Trophoblast cell (in vitro differentiated cells and primary cell): ENCODE data around the gene GALNT3.

Experiments used
- DNase-seq, 2 donors: peaks; one replicate each; pipeline ENCODE4 v3.0.0-alpha.2; 2016
- H2AFZ ChIP-seq: 2 replicates; pipeline ENCODE4 v1.6.1; 2013; ENCODE audit warnings: low read length, moderate library complexity, mild to moderate bottlenecking; ENCODE audit not compliant: insufficient read depth, poor library complexity
- H2AK5ac ChIP-seq: 2 replicates; pipeline ENCODE4 v1.6.1; 2013; ENCODE audit warnings: mild to moderate bottlenecking, low read length
- H2BK120ac ChIP-seq: 2 replicates; pipeline ENCODE4 v1.6.1; 2013; ENCODE audit warnings: low read length, mild to moderate bottlenecking, moderate library complexity; ENCODE audit not compliant: insufficient read depth, poor library complexity
- H2BK12ac ChIP-seq: 2 replicates; pipeline ENCODE4 v1.6.1; 2013; ENCODE audit warnings: mild to moderate bottlenecking, low read length, moderate library complexity
- H2BK5ac ChIP-seq: 2 replicates; pipeline ENCODE4 v1.6.1; 2013; ENCODE audit warnings: low read length, low read depth, moderate library complexity, mild to moderate bottlenecking; ENCODE audit not compliant: poor library complexity
- H3K14ac ChIP-seq: 2 replicates; pipeline ENCODE4 v1.6.1; 2013; ENCODE audit warnings: mild to moderate bottlenecking, low read length
- H3K18ac ChIP-seq: 2 replicates; pipeline ENCODE4 v1.6.1; 2013; ENCODE audit warnings: mild to moderate bottlenecking, low read length
- H3K23ac ChIP-seq: 2 replicates; pipeline ENCODE4 v1.6.1; 2013; ENCODE audit warnings: low read length
- H3K27ac ChIP-seq: 2 replicates; pipeline ENCODE4 v1.5.1; 2013; ENCODE audit warnings: low read depth, mild to moderate bottlenecking, inconsistent platforms, low read length, moderate library complexity
- H3K27me3 ChIP-seq: 2 replicates; pipeline ENCODE4 v1.6.1; 2013; ENCODE audit warnings: inconsistent platforms, mild to moderate bottlenecking, low read length, moderate library complexity; ENCODE audit not compliant: insufficient read depth
- H3K36me3 ChIP-seq, 2 experiments: 1 replicate in 1 of 2; 2 replicates in 1 of 2; pipeline ENCODE4 v1.6.1; 2013; ENCODE audit warnings: low read length in 2 of 2, mild to moderate bottlenecking in 2 of 2, moderate library complexity in 1 of 2; ENCODE audit not compliant: insufficient read depth in 2 of 2, control insufficient read depth in 1 of 2
- H3K4ac ChIP-seq: 2 replicates; pipeline ENCODE4 v1.6.1; 2013; ENCODE audit warnings: low read depth, mild to moderate bottlenecking, low read length, moderate library complexity
- H3K4me1 ChIP-seq, 2 experiments: 1 replicate in 1 of 2; 2 replicates in 1 of 2; pipeline ENCODE4 v1.6.1; 2013; ENCODE audit warnings: low read length in 2 of 2, mild to moderate bottlenecking in 2 of 2, moderate library complexity in 1 of 2; ENCODE audit not compliant: insufficient read depth in 2 of 2, control insufficient read depth in 1 of 2
- H3K4me2 ChIP-seq: 2 replicates; pipeline ENCODE4 v1.6.1; 2013; ENCODE audit warnings: inconsistent platforms, mild to moderate bottlenecking, low read length, moderate library complexity
- H3K4me3 ChIP-seq: 2 replicates; pipeline ENCODE4 v1.5.1; 2013; ENCODE audit warnings: mild to moderate bottlenecking, low read depth, low read length, inconsistent platforms
- H3K79me1 ChIP-seq: one replicate; pipeline ENCODE4 v1.6.1; 2013; ENCODE audit warnings: low read length
- H3K79me2 ChIP-seq: 2 replicates; pipeline ENCODE4 v1.6.1; 2013; ENCODE audit warnings: low read length, mild to moderate bottlenecking; ENCODE audit not compliant: control insufficient read depth, insufficient read depth, poor library complexity
- H3K9ac ChIP-seq: 2 replicates; pipeline ENCODE4 v1.6.1; 2013; ENCODE audit warnings: mild to moderate bottlenecking, low read length
- H3K9me3 ChIP-seq: 2 replicates; pipeline ENCODE4 v1.6.1; 2013; ENCODE audit warnings: low read depth, mild to moderate bottlenecking, control low read depth, inconsistent platforms, low read length; ENCODE audit not compliant: insufficient read depth
- H4K12ac ChIP-seq: 2 replicates; pipeline ENCODE4 v1.6.1; 2013; ENCODE audit warnings: low read depth, mild to moderate bottlenecking, low read length, moderate library complexity
- H4K8ac ChIP-seq: 2 replicates; pipeline ENCODE4 v1.6.1; 2013; ENCODE audit warnings: low read depth, mild to moderate bottlenecking, low read length, moderate library complexity
- H4K91ac ChIP-seq: one replicate; pipeline ENCODE4 v1.6.1; 2013; ENCODE audit warnings: low read depth, mild to moderate bottlenecking, low read length, moderate library complexity
- WGBS: extraction: QIAGEN DNeasy Blood & Tissue Kit; methylation state at CpG from one replicate; pipeline ENCODE4 v1.1.7; 2013; ENCODE audit warnings: missing lambda C conversion rate; ENCODE audit not compliant: insufficient read length, insufficient coverage; ENCODE audit errors: extremely low coverage; 5-methylcytosine and 5-hydroxymethylcytosine counted together

GALNT3 gene

GRCh38 chr2:165745916-165746315 lies 48.1 kb downstream of the GALNT3 start:
- no peak overlapping the region for H4K12ac ChIP-seq
- no peak overlapping the region for H4K8ac ChIP-seq
- H2BK5ac ChIP-seq: no peak overlapping the region
- H3K4me1 ChIP-seq: no peaks in the 10 kb centered on the region
- no CpG with 5 or more reads among the region's 2 CpGs for WGBS
- H3K79me2 ChIP-seq: no peaks in the 10 kb centered on the region
- no peak overlapping the region for H3K23ac ChIP-seq
- no peak overlapping the region for H3K9ac ChIP-seq
- H3K18ac ChIP-seq: no peak overlapping the region
- no peak overlapping the region for H2BK12ac ChIP-seq
- H3K27me3 ChIP-seq: no peaks in the 10 kb centered on the region
- H2BK120ac ChIP-seq: no peak overlapping the region
- H2AFZ ChIP-seq: no peak overlapping the region
- no peak overlapping the region for H2AK5ac ChIP-seq
- H3K4ac ChIP-seq: no peak overlapping the region
- no peak overlapping the region for H3K14ac ChIP-seq
- no peaks in the 10 kb centered on the region for H3K9me3 ChIP-seq
- no peaks in the 10 kb centered on the region for H3K36me3 ChIP-seq
- no peak overlapping the region for H3K27ac ChIP-seq
- no peak for DNase-seq
- H3K79me1 ChIP-seq: no peaks in the 10 kb centered on the region
- no peak overlapping the region for H3K4me3 ChIP-seq
- no peak overlapping the region for H3K4me2 ChIP-seq
- no peak overlapping the region for H4K91ac ChIP-seq

DNA sequence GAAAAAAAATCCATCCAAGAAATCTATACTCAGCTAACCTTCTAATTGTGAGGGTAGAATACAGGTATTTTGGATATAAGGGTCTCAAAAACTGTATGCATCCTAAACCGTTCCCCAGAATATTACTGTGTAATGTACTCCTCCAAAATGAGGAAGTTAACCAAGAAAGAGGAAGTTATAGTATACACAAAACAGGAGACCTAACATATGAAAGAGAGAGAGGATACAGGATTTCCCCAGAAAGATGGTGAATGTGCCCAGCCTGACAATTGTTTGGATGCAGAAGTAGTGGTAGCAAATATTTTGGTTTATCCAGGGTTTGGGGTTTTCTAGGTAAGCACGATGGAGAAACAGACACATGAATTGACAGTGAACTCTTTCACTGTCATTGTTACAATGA lies 50.6 kb downstream of the GALNT3 start:
- no peaks in the 10 kb centered on the region for H3K4me1 ChIP-seq
- no CpG with 5 or more reads among the region's 2 CpGs for WGBS
- H2BK5ac ChIP-seq: no peak overlapping the region
- H3K9ac ChIP-seq: no peak overlapping the region
- H2AK5ac ChIP-seq: no peak overlapping the region
- H3K27ac ChIP-seq: no peak overlapping the region
- H3K27me3 ChIP-seq: no peaks in the 10 kb centered on the region
- H3K36me3 ChIP-seq: no peaks in the 10 kb centered on the region
- no peak overlapping the region for H3K4ac ChIP-seq
- H2BK12ac ChIP-seq: no peak overlapping the region
- no peak overlapping the region for H3K23ac ChIP-seq
- H3K4me2 ChIP-seq: no peak overlapping the region
- no peak overlapping the region for H3K18ac ChIP-seq
- H4K8ac ChIP-seq: no peak overlapping the region
- no peaks in the 10 kb centered on the region for H3K9me3 ChIP-seq
- no peak overlapping the region for H2AFZ ChIP-seq
- H3K4me3 ChIP-seq: no peak overlapping the region
- DNase-seq: no peak
- no peak overlapping the region for H4K12ac ChIP-seq
- H4K91ac ChIP-seq: no peak overlapping the region
- no peak overlapping the region for H3K14ac ChIP-seq
- H3K79me1 ChIP-seq: no peaks in the 10 kb centered on the region
- no peaks in the 10 kb centered on the region for H3K79me2 ChIP-seq
- H2BK120ac ChIP-seq: no peak overlapping the region

DNA sequence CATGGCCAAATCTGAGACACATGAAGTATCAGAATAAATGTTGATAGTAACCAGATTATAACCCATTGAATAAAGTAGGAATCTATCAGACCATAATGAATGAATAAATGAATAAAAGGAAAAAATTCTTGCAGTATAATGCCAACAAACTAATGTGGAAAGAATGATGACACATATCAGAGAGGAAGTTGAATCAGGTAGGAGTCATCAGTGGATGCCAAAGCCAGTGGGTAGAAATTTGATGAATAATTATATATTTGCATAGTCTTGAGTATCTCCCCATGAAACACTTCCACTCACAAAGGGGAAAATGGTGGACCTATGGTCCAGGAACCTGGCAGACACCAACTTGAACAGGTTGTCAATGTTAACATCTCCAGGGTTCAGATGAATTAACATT lies 68.6 kb downstream of the GALNT3 start:
- Histone ChIP-seq H3K27ac (no peak overlapping the region), H2BK5ac (no peak overlapping the region), H3K23ac (no peak overlapping the region), H2BK12ac (no peak overlapping the region), H3K4ac (no peak overlapping the region), H3K27me3 (no peaks in the 10 kb centered on the region), H3K14ac (no peak overlapping the region), H3K4me3 (no peak overlapping the region), H4K12ac (no peak overlapping the region), H3K9me3 (no peaks in the 10 kb centered on the region), H2BK120ac (no peak overlapping the region), H2AK5ac (no peak overlapping the region), H3K4me1 (no peaks in the 10 kb centered on the region), H3K36me3 (no peaks in the 10 kb centered on the region), H3K18ac (no peak overlapping the region), H3K79me2 (no peaks in the 10 kb centered on the region), H3K9ac (no peak overlapping the region), H3K79me1 (no peaks in the 10 kb centered on the region), H4K91ac (no peak overlapping the region), H4K8ac (no peak overlapping the region), H3K4me2 (no peak overlapping the region), H2AFZ (no peak overlapping the region)
- no peak for DNase-seq

DNA sequence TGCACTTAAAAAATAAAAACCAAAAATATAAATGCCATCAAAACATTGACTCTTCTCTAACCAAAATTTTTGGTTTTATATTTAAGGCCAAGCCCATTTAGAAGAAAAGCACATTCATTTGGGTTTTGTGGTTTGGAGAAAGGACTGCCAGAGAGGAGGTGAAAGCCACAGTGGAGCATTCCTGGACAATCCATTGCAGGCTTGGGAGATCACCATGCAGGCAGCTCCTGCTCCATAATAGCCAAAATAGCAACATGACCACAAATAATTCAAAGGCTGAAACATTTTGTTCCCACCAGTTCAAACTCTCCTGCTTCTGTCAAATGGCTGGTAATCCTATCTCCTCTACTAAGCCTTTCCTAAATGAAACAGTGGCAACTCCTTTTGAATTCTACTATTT lies 73.5 kb downstream of the GALNT3 start:
- DNase-seq: no peak
- H3K23ac ChIP-seq: no peak overlapping the region
- H3K9ac ChIP-seq: no peak overlapping the region
- H3K4me3 ChIP-seq: no peak overlapping the region
- H4K8ac ChIP-seq: no peak overlapping the region
- no peak overlapping the region for H2BK12ac ChIP-seq
- H3K4me2 ChIP-seq: no peak overlapping the region
- H3K36me3 ChIP-seq: no peaks in the 10 kb centered on the region
- H2AK5ac ChIP-seq: no peak overlapping the region
- no peak overlapping the region for H3K18ac ChIP-seq
- H2BK120ac ChIP-seq: no peak overlapping the region
- no peaks in the 10 kb centered on the region for H3K9me3 ChIP-seq
- no peak overlapping the region for H3K4ac ChIP-seq
- H3K79me1 ChIP-seq: no peaks in the 10 kb centered on the region
- H3K27me3 ChIP-seq: no peaks in the 10 kb centered on the region
- no peak overlapping the region for H3K27ac ChIP-seq
- H3K79me2 ChIP-seq: no peaks in the 10 kb centered on the region
- H4K91ac ChIP-seq: no peak overlapping the region
- H4K12ac ChIP-seq: no peak overlapping the region
- no peak overlapping the region for H2AFZ ChIP-seq
- H3K14ac ChIP-seq: no peak overlapping the region
- no peak overlapping the region for H2BK5ac ChIP-seq
- no peaks in the 10 kb centered on the region for H3K4me1 ChIP-seq
